ENCODE results near the gene CFAP99.

Gene CFAP99

DNA sequence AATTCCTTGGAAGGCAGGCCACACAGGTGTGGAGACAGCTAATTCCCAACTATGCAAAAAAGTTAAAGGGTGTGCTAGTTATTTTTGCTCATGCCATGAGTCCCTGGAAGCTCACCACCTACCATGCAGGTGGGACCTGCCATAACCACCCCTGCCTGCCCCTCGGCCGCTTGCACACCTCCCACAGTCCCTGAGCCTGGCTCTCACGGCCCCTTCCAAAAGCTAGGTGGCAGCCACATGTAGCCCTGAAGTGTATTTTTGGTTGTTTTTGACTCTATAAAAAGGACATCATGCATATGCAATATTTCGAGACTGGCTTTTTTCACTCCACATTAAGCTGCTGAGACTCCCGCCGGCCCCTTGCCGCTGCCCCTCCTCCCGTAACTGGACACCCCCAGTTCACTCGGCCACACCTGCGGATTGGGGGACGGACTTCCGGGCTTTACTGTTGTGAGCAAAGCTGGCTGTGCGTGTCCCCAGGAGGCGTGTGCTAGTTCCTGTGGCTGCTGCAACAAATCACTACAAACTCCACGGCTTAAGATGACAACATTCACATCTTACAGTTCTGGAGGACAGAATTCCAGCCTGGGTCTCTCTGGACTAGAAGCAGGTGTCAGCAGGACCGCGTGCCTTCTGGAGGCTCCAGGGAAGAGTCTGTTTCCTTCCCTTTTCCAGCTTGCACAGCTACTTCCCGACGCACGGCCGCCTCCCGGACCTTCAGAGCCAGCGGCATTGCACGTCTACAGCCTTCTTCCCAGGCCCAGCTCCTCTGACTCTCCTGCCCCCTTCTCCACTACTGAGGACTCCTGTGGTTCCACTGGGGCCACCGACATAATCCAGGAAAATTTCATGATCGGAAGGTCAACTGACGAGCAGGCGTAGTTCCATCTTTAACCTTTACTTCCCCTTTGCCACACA, 25.1 kb upstream of the CFAP99 start:
- H3K27ac ChIP-seq (ENCODE audit: low read length), result no peak overlapping the region
- H3K9me3 ChIP-seq (ENCODE audit: control insufficient read depth in 1 of 2, low read length in 2 of 2), result no peaks in the 10 kb centered on the region
- H3K27me3 ChIP-seq (ENCODE audit: low read depth, low read length), result peaks cover 7% of the 10 kb centered on the region
- no peaks in the 10 kb centered on the region for H3K36me3 ChIP-seq (ENCODE audit: control insufficient read depth in 1 of 2, insufficient read depth in 2 of 2, low read length in 2 of 2)
- H3K4me3 ChIP-seq (ENCODE audit: low read depth in 1 of 2, low read length in 2 of 2), result no peak overlapping the region
- H3K4me1 ChIP-seq (ENCODE audit: control insufficient read depth in 1 of 2, insufficient read depth in 2 of 2, low read length in 2 of 2), result no peaks in the 10 kb centered on the region

- Histone ChIP-seq H3K27me3 (ENCODE audit: low read depth, low read length) (peaks cover 7% of the 10 kb centered on the region), H3K9me3 (ENCODE audit: control insufficient read depth in 1 of 2, low read length in 2 of 2) (no peaks in the 10 kb centered on the region), H3K4me3 (ENCODE audit: low read depth in 1 of 2, low read length in 2 of 2) (no peak overlapping the region)
These were observed 24.2 kb upstream of the CFAP99 start for GRCh38 chr4:2394528-2394927.

GRCh38 chr4:2395038-2395437, 23.7 kb upstream of the CFAP99 start:
- Histone ChIP-seq H3K9me3 (ENCODE audit: control insufficient read depth in 1 of 2, low read length in 2 of 2) (no peaks in the 10 kb centered on the region), H3K36me3 (ENCODE audit: control insufficient read depth in 1 of 2, insufficient read depth in 2 of 2, low read length in 2 of 2) (no peaks in the 10 kb centered on the region), H3K4me3 (ENCODE audit: low read depth in 1 of 2, low read length in 2 of 2) (no peak overlapping the region), H3K4me1 (ENCODE audit: control insufficient read depth in 1 of 2, insufficient read depth in 2 of 2, low read length in 2 of 2) (no peaks in the 10 kb centered on the region), H3K27me3 (ENCODE audit: low read depth, low read length) (peaks cover 7% of the 10 kb centered on the region), H3K27ac (ENCODE audit: low read length) (no peak overlapping the region)

More at GRCh38 chr4:2394528-2394927, 24.2 kb upstream of the CFAP99 start:
- Histone ChIP-seq H3K36me3 (ENCODE audit: control insufficient read depth in 1 of 2, insufficient read depth in 2 of 2, low read length in 2 of 2) (no peaks in the 10 kb centered on the region), H3K27ac (ENCODE audit: low read length) (no peak overlapping the region), H3K4me1 (ENCODE audit: control insufficient read depth in 1 of 2, insufficient read depth in 2 of 2, low read length in 2 of 2) (no peaks in the 10 kb centered on the region)

DNA sequence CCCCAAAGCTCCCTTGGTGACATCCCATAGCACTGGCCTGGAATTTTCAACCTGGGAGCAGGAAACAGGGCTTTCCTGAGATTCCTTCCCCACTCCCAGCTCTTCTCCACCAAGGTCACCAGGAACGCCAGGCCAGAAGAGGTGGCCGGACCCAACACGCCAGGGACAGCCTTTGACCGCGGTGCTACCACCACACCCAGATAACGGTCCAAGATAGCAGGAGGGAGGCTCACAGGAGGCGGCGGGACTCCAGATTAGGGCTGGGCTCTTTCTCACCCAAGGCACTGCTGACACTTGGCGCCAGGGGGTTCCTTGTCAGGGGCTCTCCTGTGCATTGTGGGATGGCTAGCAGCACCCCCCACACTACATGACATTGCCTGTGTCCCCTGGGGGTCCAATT, 23.2 kb upstream of the CFAP99 start:
- no peaks in the 10 kb centered on the region for H3K9me3 ChIP-seq (ENCODE audit: control insufficient read depth in 1 of 2, low read length in 2 of 2)
- H3K27ac ChIP-seq (ENCODE audit: low read length), result no peak overlapping the region
- no peaks in the 10 kb centered on the region for H3K36me3 ChIP-seq (ENCODE audit: control insufficient read depth in 1 of 2, insufficient read depth in 2 of 2, low read length in 2 of 2)
- no peaks in the 10 kb centered on the region for H3K4me1 ChIP-seq (ENCODE audit: control insufficient read depth in 1 of 2, insufficient read depth in 2 of 2, low read length in 2 of 2)
- peaks cover 7% of the 10 kb centered on the region for H3K27me3 ChIP-seq (ENCODE audit: low read depth, low read length)
- no peak overlapping the region for H3K4me3 ChIP-seq (ENCODE audit: low read depth in 1 of 2, low read length in 2 of 2)

GRCh38 chr4:2396781-2397368, 21.9 kb upstream of the CFAP99 start:
- peaks cover 7% of the 10 kb centered on the region for H3K27me3 ChIP-seq (ENCODE audit: low read depth, low read length)
- no peak overlapping the region for H3K4me3 ChIP-seq (ENCODE audit: low read depth in 1 of 2, low read length in 2 of 2)
- H3K27ac ChIP-seq (ENCODE audit: low read length), result no peak overlapping the region
- no peaks in the 10 kb centered on the region for H3K36me3 ChIP-seq (ENCODE audit: control insufficient read depth in 1 of 2, insufficient read depth in 2 of 2, low read length in 2 of 2)
- peaks cover 0 to 6% of the 10 kb centered on the region in 2 donors for H3K4me1 ChIP-seq (ENCODE audit: control insufficient read depth in 1 of 2, insufficient read depth in 2 of 2, low read length in 2 of 2)
- no peaks in the 10 kb centered on the region for H3K9me3 ChIP-seq (ENCODE audit: control insufficient read depth in 1 of 2, low read length in 2 of 2)

- H3K27me3 ChIP-seq (ENCODE audit: low read depth, low read length), result peaks cover 7% of the 10 kb centered on the region
- no peaks in the 10 kb centered on the region for H3K36me3 ChIP-seq (ENCODE audit: control insufficient read depth in 1 of 2, insufficient read depth in 2 of 2, low read length in 2 of 2)
- no peaks in the 10 kb centered on the region for H3K9me3 ChIP-seq (ENCODE audit: control insufficient read depth in 1 of 2, low read length in 2 of 2)
- no peak overlapping the region for H3K27ac ChIP-seq (ENCODE audit: low read length)
- H3K4me3 ChIP-seq (ENCODE audit: low read depth in 1 of 2, low read length in 2 of 2), result no peak overlapping the region
- peaks cover 0 to 12% of the 10 kb centered on the region in 2 donors for H3K4me1 ChIP-seq (ENCODE audit: control insufficient read depth in 1 of 2, insufficient read depth in 2 of 2, low read length in 2 of 2)
These were observed 21.0 kb upstream of the CFAP99 start for GRCh38 chr4:2397596-2398379.

DNA sequence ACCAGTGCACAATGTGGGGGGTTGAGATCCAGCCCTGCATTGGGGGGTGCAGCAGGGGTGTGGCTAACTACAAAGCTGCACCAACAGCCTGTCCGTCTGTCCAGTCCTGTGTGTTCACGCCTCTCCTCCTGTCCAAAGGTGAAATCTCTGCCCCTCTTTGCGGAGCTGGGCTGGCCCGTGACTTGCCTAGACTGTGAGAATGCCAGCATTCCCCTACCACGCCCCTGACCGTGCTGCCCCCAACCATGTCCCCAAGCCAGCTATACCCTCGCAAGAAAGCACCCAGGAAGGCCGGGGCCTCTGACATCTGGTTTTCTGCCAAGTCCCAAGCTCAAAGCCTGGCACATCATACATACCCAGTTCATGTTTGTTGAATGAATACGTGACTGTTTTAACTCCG, 19.5 kb upstream of the CFAP99 start:
- H3K4me3 ChIP-seq (ENCODE audit: low read depth in 1 of 2, low read length in 2 of 2), result no peak overlapping the region
- H3K9me3 ChIP-seq (ENCODE audit: control insufficient read depth in 1 of 2, low read length in 2 of 2), result no peaks in the 10 kb centered on the region
- peaks cover 0 to 15% of the 10 kb centered on the region in 2 donors for H3K4me1 ChIP-seq (ENCODE audit: control insufficient read depth in 1 of 2, insufficient read depth in 2 of 2, low read length in 2 of 2)
- H3K27ac ChIP-seq (ENCODE audit: low read length), result no peak overlapping the region
- H3K27me3 ChIP-seq (ENCODE audit: low read depth, low read length), result peaks cover 4% of the 10 kb centered on the region
- no peaks in the 10 kb centered on the region for H3K36me3 ChIP-seq (ENCODE audit: control insufficient read depth in 1 of 2, insufficient read depth in 2 of 2, low read length in 2 of 2)

DNA sequence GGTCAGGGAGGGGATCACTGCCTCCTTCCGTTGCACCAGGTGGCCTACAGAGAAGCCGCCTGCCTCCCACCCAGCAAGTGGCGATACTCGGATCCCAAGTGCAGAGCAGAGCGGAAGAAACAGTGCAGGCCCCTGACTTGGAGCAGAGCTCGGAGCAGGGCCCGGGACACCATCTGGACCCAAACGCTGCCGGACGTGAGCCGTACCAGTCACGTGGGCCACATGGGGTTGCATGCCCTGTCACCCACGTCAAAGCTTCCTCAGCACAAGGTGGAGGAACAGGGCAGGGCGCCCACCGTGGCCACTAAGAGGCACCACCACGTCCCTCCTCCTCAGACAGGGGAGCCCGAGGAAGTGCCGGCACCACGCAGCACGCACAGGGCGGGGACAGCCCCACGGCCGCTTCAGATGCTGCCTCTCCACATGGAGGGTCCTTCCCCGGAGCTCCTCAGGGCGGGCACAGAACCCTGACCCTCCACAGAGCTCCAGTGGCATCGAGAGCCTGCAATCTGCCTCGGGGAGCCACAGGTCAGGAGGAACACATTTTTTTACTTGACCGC, 19.0 kb upstream of the CFAP99 start:
- Histone ChIP-seq H3K4me1 (ENCODE audit: control insufficient read depth in 1 of 2, insufficient read depth in 2 of 2, low read length in 2 of 2) (peaks cover 0 to 15% of the 10 kb centered on the region in 2 donors), H3K4me3 (ENCODE audit: low read depth in 1 of 2, low read length in 2 of 2) (no peak overlapping the region), H3K27me3 (ENCODE audit: low read depth, low read length) (no peaks in the 10 kb centered on the region), H3K9me3 (ENCODE audit: control insufficient read depth in 1 of 2, low read length in 2 of 2) (no peaks in the 10 kb centered on the region), H3K36me3 (ENCODE audit: control insufficient read depth in 1 of 2, insufficient read depth in 2 of 2, low read length in 2 of 2) (no peaks in the 10 kb centered on the region), H3K27ac (ENCODE audit: low read length) (no peak overlapping the region)

DNA sequence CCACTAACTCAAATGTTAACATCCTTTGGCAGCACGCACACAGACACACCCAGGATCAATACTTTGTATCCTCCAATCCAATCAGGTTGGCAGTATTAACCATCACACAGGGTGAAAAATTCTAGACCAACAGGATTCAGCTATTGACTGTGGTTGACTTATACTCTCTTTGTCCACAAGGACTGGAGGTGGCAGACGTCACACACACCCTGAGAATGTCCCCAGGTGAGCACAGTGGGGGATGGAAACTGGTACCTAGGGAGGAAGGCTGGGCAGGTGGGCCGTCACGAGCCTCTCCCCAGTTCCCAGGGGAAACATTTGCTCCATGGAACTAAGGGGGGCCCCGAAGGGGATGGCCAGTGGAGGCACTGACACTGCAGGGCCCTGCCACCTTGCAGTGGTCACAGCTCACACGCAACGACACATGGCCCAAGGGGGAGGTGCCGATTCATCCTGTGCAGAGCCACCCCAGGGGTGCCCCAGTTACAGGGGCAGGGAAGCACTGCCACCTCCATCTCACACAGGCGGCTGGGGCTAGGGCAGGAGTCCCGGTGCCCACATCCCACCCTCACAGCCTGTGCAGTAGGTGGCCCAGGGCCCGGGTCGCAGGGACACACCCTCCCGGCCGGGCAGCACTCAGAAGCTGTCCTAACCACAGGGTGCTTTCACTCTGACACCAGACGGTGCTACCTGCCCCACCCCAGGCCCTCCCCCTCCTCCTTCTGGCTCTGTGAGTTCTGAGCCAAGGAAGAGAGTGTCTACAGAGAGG, 17.7 kb upstream of the CFAP99 start:
- peaks cover 0 to 15% of the 10 kb centered on the region in 2 donors for H3K4me1 ChIP-seq (ENCODE audit: control insufficient read depth in 1 of 2, insufficient read depth in 2 of 2, low read length in 2 of 2)
- H3K9me3 ChIP-seq (ENCODE audit: control insufficient read depth in 1 of 2, low read length in 2 of 2), result no peaks in the 10 kb centered on the region
- no peak overlapping the region for H3K27ac ChIP-seq (ENCODE audit: low read length)
- H3K4me3 ChIP-seq (ENCODE audit: low read depth in 1 of 2, low read length in 2 of 2), result no peak overlapping the region
- H3K27me3 ChIP-seq (ENCODE audit: low read depth, low read length), result no peaks in the 10 kb centered on the region
- no peaks in the 10 kb centered on the region for H3K36me3 ChIP-seq (ENCODE audit: control insufficient read depth in 1 of 2, insufficient read depth in 2 of 2, low read length in 2 of 2)

DNA sequence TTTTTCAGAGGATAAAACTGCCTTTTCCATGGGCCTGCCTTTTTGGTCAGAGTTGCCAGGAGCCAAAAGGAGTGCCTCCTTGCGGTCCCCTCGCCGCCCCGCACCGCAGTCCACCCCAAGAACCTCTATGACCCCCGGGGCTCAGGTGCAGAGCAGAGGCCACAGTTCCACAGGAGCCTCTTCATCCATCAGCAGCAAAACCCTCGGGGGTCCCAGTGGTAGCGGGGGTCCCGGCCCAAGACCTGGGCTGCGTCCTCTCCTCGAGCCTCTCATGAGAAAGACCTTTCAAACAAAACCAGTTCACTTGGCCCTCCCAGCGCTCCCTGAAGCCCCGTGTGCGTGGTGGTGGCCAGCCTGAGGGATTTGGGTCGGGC, 17.2 kb upstream of the CFAP99 start:
- Histone ChIP-seq H3K9me3 (ENCODE audit: control insufficient read depth in 1 of 2, low read length in 2 of 2) (no peaks in the 10 kb centered on the region), H3K4me3 (ENCODE audit: low read depth in 1 of 2, low read length in 2 of 2) (peak overlapping the region; percentile 42 to 49), H3K27ac (ENCODE audit: low read length) (no peak overlapping the region), H3K27me3 (ENCODE audit: low read depth, low read length) (no peaks in the 10 kb centered on the region), H3K4me1 (ENCODE audit: control insufficient read depth in 1 of 2, insufficient read depth in 2 of 2, low read length in 2 of 2) (peaks cover 0 to 15% of the 10 kb centered on the region in 2 donors), H3K36me3 (ENCODE audit: control insufficient read depth in 1 of 2, insufficient read depth in 2 of 2, low read length in 2 of 2) (no peaks in the 10 kb centered on the region)
